ENCODE results near the gene FLNB.

Gene FLNB

DNA sequence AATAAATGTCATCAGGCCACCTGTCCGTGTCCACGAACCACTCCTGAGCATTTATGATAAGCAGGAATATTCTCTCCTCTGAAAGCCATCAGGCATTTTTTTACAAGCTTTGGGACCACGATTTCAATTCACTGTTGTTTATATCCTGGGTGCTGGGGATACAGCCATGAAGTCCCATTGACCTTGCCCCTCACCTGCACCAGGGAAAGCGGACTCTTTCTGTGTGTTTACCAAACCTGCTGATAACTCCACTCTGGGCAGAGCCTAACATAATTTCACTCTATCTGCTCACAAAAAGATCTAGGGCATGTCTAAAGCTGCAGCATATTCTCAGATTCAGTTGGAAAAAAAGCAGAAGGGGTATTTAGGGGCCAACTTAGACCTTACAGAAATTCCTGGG, 197.8 kb downstream of the FLNB start:
- DNase-seq (ENCODE audit: low read depth): no peak

DNA sequence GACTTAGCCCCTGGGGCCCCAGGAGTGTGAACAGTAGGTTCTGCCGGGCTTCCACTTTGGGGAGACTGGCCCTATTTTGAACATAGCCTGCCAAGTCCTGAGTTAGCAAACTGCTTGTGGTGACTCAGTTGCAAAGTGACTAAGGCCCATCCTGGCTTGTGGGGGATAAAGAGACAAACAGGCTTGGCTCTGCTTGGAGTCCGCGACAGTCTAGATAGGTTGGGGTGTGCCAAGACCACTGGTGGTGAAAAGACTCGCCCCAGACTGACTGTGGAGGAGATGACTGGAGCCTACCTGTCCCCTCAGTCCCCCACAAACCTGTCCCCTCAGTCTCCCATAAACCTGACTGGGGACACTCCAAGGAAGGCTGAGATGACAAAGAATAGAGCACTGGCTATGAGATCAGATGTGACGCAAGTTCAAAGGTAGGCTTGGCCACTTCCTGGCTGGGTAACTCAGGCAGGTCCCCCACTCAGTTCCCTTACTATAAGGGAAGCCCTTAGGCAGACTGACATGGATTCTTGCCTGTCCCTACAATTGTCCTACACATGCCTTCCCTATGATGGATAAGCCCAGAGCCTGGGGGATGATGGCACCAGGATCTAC, 198.3 kb downstream of the FLNB start:
- DNase-seq (ENCODE audit: low read depth): no peak

DNA sequence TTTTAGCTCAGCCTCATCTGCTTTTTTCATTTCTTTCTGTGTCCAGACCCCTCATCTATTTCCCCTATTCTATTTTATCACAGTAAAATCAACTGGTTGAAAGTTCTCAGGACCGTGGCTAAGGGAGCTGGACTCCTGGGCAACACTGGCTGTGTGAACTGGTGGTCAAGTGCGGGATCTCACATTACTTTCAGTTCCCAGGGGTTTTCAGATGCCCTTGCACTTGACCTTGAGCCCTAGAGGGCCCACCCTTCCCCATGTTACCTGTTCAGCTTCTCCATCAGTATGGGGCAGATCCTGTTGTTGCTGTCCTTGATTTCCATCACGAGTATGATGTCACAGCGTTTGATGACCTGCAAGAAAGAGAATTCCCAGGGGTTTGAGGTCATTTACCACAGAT, 199.7 kb downstream of the FLNB start:
- DNase-seq (ENCODE audit: low read depth): no peak

DNA sequence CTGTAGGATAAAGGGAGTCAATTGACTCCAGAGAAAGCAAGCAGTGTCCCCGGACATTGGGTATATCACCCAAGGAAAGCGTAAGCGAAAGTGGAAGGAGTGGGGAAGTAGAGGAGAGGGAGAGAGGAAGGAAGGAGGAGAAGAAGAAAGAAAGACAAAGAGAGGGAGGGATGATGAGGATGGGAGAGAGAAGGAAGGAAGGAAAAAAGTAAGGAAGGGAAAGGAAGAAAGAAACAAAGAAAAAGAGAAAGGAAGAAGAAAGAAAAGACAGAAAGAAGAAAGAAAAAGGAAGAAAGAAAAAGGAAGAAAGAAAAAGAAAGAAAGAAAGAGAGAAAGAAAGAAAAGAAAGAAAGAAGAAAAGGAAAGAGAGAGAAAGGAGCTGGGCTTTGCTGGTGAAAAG, 201.7 kb downstream of the FLNB start:
- no peak for DNase-seq (ENCODE audit: low read depth)

DNA sequence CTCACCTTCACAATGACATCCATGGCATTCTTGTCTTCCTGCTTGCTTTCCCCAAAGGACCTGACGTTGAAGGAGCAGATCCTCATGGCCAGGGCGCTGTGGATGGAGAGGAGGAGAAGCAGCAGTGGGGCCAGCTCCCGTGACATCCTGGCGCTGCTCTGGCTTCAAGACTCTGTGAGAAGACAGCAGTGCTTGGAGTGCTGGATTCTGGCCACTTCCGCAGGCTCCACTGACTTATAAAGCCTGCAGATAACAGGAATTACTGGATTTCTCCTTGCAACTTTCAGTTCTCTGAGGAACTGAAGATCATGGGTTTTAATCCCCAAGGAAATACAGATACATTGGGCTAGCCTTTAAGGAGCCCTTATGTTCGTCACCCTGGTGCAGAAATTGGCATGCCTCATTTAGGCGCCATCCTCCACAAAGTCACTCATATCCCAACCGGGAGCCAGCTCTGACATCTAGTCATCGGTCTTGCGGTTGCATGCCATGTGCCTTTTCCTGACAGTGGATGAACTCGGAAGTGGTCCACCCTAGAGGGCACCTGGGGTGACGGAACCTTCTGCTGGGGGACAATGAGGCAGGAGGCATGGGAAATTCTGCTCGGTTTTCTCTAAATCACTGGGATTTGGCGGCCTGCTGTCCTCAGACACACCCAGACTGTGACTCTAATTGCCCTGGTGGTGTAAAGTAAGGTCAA, 202.7 kb downstream of the FLNB start, which contains the start of gene DNASE1L3:
Gene DNASE1L3 (minus strand): TSS at position 212 of the 700 bp plus-strand sequence. CDS start 66 bp downstream, at position 146.
- no peak for DNase-seq (ENCODE audit: low read depth)

DNA sequence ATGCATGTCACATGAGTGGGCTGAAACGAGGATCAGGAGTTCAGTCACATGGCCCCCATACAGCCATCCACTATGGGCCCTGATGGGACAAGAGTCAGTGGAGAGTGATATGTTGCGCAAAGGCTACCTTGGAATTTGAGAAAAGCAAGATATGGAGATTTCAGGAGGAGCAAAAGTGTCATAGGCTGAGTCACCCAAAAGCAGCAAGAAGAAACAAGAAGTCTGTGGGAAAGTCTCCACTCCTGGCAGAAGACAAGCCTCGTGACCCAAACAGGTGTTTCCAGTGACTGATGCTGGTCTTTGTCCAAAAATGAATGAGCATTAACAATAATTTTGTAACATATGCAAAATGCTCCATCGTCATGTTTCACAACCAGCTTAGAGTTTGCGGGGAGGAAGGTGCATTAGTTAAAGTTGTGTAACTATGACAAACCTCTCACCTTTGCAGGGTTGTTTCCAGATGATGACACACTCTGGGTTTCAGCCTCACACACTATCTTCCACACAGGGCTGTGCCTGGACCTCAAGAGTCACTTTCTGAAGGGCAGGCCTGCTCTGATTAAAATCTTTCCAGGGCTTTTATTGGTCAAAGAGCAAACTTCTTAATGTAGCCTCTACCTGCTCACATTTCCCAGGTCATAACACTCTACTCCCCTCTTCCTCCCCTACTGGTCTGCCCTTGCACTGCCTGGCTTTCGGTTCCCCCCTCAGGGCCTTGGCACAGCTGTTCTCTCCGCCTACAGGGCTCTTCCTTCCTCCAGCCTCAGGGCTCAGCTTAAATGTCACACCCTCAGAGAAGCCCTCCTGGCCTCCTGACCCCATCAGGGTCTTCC, 206.5 kb downstream of the FLNB start:
- DNase-seq (ENCODE audit: low read depth): no peak

DNA sequence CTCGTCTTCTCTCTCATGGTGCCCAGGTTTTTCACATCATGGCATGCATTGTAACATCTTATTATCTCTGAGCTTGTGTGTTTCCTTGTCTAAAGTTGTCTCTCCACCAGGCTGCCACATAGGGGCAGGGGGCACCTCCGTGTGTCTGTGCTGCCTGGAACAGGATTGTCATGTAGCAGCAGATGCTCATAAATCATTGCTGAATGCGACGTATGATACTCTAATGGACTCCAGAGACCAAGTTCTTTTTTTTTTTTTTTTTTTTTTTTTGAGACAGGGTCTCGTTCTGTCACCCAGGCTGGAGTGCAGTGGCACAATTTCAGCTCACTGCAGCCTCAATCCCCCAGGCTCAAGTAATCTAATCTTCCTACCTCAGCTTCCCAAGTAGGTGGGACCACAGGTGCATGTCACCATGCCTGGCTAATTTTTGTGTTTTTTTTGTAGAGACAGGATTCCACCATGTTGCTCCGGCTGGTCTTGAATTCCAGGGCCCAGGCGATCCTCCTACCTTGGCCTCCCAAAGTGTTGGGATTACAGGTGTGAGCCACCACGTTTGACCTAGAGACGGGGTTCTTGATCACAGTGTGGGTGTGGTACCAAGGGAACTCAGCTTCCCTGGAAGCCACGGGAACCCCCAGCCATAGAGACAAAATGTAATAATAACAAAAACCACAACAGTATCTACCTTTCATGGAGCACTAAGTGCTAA, 207.2 kb downstream of the FLNB start:
- no peak for DNase-seq (ENCODE audit: low read depth)

DNA sequence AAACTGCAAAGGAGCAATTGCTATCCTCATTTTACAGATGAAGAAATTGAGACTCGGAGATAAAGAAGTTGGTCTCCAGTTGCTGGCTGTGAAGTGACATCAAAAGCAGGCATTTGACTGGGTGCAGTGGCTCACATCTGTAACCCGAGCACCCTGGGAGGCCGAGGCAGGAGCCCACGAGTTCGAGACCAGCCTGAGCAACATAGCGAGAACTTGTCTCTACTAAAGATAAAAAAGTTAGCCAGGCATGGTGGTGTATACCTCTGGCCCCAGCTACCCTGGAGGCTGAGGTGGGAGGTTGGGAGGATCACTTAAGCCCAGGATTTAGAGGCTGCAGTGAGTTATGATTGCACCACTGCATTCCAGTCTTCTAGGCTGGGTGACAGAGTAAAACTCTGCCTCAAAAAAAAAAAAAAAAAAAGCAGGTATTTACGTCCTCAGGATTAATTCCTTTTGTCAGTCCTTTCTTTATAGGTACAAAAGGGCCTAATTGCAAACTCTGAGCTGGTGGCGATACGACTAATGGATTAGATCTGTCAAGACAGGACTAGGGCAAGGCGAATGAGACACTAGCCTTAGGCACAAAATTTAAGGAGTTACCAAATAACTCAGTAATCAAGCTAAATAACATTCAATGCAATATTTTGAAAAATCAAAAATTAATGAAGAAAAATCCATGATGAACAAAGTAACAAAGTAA, 208.4 kb downstream of the FLNB start:
- no peak for DNase-seq (ENCODE audit: low read depth)

DNA sequence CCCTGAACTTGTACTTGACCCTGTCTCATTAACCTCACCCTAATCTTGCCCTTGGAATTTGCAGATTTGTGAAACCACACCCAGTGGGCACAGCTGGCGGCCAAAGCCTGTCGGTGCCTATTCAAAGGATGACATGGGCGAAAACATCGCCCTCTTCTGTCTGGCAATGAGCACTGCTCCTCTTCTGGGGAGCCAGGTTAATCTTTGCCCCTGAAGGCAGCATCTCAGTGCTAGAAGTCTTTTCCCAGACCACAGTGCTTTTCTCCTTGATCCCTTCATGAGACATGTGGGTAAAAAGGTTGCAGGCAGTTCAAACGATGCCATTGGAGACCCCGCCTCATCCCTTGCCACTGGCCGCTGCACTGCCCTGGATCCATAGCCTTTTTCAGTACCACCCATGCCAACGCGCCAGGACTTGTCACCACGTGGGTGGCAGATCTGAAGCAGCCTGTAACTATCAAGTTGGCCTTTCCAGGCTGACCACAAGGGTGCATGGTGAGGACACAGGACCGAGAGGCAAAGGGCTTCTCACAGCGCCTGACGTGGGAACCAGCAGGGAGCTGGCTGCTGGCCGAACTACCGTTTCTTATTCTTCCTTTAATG, 209.1 kb downstream of the FLNB start:
- no peak for DNase-seq (ENCODE audit: low read depth)

DNA sequence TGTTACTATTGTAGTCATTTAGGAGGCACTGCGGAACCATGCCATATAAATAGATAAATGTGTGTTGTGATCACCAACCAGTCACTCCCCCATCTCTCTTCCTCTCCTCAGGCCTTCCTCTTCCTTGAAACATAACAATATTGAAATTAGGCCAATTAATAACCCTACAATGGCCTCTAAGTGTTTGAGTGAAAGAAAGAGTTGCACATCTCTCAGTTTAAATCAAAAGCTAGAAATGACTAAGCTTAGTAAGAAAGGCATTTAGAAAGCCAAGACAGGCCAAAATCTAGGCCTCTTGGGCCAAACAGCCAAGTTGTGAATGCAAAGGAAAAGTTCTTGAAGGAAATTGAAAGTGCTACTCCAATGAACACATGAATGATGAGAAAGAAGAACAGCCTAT, 210.7 kb downstream of the FLNB start:
- no peak for DNase-seq (ENCODE audit: low read depth)

Measured in CMK (cell line).